HEK293T (cell line): ENCODE measurements around the gene WWOX.

Experiments
- CTCF ChIA-PET: fragments of 350-600 bp; formaldehyde crosslinking; extraction: SDS; loops from one replicate; lab custom pipeline; 2021; ENCODE audit warnings: antibody characterized with exemption, inconsistent platforms; lab: Yijun Ruan, JAX
- POLR2A ChIA-PET: fragments of 350-600 bp; formaldehyde crosslinking; extraction: SDS; loops from one replicate; lab custom pipeline; 2020; ENCODE audit warnings: antibody characterized with exemption, inconsistent platforms; lab: Yijun Ruan, JAX
- DNase-seq: peaks from one replicate; pipeline ENCODE4 v3.0.0; 2012; ENCODE audit warnings: mixed read lengths; ENCODE audit errors: extremely low spot score
- ARNT ChIP-seq: fragments of 450-650 bp; IDR thresholded peaks from 2 replicates; pipeline ENCODE4 v1.6.1; 2017; ENCODE audit warnings: mild to moderate bottlenecking
- BHLHE40 ChIP-seq: fragments of 450-650 bp; IDR thresholded peaks from 2 replicates; pipeline ENCODE4 v1.6.1; 2016; ENCODE audit warnings: mild to moderate bottlenecking, moderate library complexity, borderline replicate concordance
- CTBP1 ChIP-seq: fragments of 450-650 bp; IDR thresholded peaks from 2 replicates; pipeline ENCODE4 v1.6.1; 2016; ENCODE audit warnings: borderline replicate concordance
- ELF4 ChIP-seq: fragments of 450-650 bp; IDR thresholded peaks from 2 replicates; pipeline ENCODE4 v1.6.1; 2017; ENCODE audit warnings: antibody characterized with exemption
- FOXA1 ChIP-seq: fragments of 450-650 bp; IDR thresholded peaks from 2 replicates; pipeline ENCODE4 v1.6.1; 2016; ENCODE audit warnings: mild to moderate bottlenecking
- FOXK2 ChIP-seq: fragments of 450-650 bp; IDR thresholded peaks from 2 replicates; pipeline ENCODE4 v1.6.1; 2016; ENCODE audit warnings: mild to moderate bottlenecking
- FOXM1 ChIP-seq: fragments of 450-650 bp; IDR thresholded peaks from 2 replicates; pipeline ENCODE4 v1.6.1; 2017; ENCODE audit warnings: mild to moderate bottlenecking, borderline replicate concordance
- HDGF ChIP-seq: fragments of 450-650 bp; IDR thresholded peaks from 2 replicates; pipeline ENCODE4 v1.6.1; 2017; ENCODE audit warnings: antibody characterized with exemption, borderline replicate concordance
- L3MBTL2 ChIP-seq: fragments of 450-650 bp; conservative IDR thresholded peaks from 2 replicates; pipeline ENCODE4 v1.6.1; 2016; ENCODE audit warnings: mild to moderate bottlenecking
- LEF1 ChIP-seq: fragments of 450-650 bp; IDR thresholded peaks from 2 replicates; pipeline ENCODE4 v1.6.1; 2017; ENCODE audit warnings: mild to moderate bottlenecking, borderline replicate concordance
- NFRKB ChIP-seq: fragments of 450-650 bp; IDR thresholded peaks from 2 replicates; pipeline ENCODE4 v1.6.1; 2016; ENCODE audit warnings: mild to moderate bottlenecking, moderate library complexity
- SP1 ChIP-seq: fragments of 450-650 bp; IDR thresholded peaks from 2 replicates; pipeline ENCODE4 v1.6.1; 2017
- SUZ12 ChIP-seq: fragments of 450-650 bp; IDR thresholded peaks from 2 replicates; pipeline ENCODE4 v1.6.1; 2016; ENCODE audit warnings: mild to moderate bottlenecking
- TARDBP ChIP-seq: fragments of 450-650 bp; IDR thresholded peaks from 2 replicates; pipeline ENCODE4 v1.6.1; 2016
- ZNF384 ChIP-seq: fragments of 450-650 bp; IDR thresholded peaks from 2 replicates; pipeline ENCODE4 v1.6.1; 2016
- TF ChIP-seq, protein P1 (sequence below): fragments of 450-650 bp; IDR thresholded peaks from 2 replicates; pipeline ENCODE4 v1.6.1; 2016

WWOX gene

DNA sequence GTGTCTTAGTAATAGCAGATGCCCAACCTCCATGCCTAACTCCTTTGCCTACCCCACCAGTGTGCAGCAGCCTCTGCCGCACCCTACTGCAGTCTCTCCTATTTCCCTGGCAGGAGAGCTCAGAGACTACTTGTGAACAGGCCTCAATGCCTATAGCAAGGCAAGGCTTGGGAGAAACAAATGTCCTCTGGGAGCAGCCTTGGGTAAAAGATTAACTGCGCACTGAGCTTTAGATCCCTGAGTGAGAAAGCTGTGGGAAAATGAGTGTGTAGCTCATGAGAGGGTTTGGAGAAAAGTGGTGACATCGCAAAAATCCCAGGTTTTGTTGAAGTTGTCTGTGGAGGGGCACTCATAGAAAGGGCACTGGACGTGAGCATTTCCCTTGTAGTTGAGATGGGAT lies 335.8 kb downstream of the WWOX start:
- TF ChIP-seq ZNF384 (no peak), ARNT (no peak), ELF4 (no peak), CTBP1 (no peak), SP1 (no peak), TARDBP (no peak), L3MBTL2 (no peak), FOXA1 (no peak), FOXM1 (no peak), LEF1 (no peak), FOXK2 (no peak)
- TF ChIP-seq, protein P1, sequence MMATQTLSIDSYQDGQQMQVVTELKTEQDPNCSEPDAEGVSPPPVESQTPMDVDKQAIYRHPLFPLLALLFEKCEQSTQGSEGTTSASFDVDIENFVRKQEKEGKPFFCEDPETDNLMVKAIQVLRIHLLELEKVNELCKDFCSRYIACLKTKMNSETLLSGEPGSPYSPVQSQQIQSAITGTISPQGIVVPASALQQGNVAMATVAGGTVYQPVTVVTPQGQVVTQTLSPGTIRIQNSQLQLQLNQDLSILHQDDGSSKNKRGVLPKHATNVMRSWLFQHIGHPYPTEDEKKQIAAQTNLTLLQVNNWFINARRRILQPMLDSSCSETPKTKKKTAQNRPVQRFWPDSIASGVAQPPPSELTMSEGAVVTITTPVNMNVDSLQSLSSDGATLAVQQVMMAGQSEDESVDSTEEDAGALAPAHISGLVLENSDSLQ, result no peak
- DNase-seq, result no peak
- ChIA-PET POLR2A (interaction anchor here (1.1 kb wide), 1 partner anchor 9 kb away, joined by 3 read pairs; no protein-coding TSS in a partner anchor), CTCF (no interaction called here)

- TF ChIP-seq LEF1, result no peak
- no peak for DNase-seq
- POLR2A ChIA-PET, result interaction anchor here (1.1 kb wide), 1 partner anchor 10 kb away, joined by 3 read pairs; no protein-coding TSS in a partner anchor
- CTCF ChIA-PET, result interaction anchor here (0.5 kb wide), 1 partner anchor 669 kb away, joined by 4 read pairs; no protein-coding TSS in a partner anchor
Observed at GRCh38 chr16:78436023-78436422, 336.6 kb downstream of the WWOX start.

- CTCF ChIA-PET, result no interaction called here
- POLR2A ChIA-PET, result no interaction called here
- TF ChIP-seq FOXM1 (no peak), FOXA1 (no peak), TARDBP (no peak), HDGF (no peak), ARNT (no peak), SP1 (no peak), SUZ12 (no peak), NFRKB (no peak), ELF4 (no peak), LEF1 (no peak), FOXK2 (no peak), L3MBTL2 (no peak), ZNF384 (no peak), CTBP1 (no peak)
- TF ChIP-seq, protein P1, result no peak
- no peak for DNase-seq
Observed at GRCh38 chr16:78436846-78437245, 337.4 kb downstream of the WWOX start.

GRCh38 chr16:78437352-78437968 lies 338.0 kb downstream of the WWOX start:
- CTCF ChIA-PET, result interaction anchor here (0.7 kb wide), 2 partner anchors 103 to 1655 kb away, joined by 3 to 4 read pairs; no protein-coding TSS in a partner anchor
- DNase-seq, result peak; percentile 46

DNA sequence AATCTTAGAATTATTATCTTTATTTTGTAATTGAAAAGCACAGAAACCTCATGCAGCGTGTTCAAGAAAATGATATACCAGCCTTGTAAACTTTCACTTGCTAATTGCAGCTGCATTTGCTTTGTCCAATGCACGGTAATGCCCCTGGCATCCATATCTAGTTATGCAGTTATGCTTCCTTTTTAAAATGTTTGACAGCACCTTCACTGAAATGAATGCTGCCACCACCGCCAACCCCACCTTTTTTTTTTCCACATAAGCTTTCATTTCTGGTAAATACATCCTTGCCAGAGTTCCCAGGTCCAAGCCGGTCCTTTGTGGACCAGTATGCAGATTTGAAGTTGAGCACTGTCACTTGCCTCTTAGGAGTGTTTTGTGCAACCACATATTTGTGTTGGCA lies 338.8 kb downstream of the WWOX start:
- TF ChIP-seq LEF1, result no peak
- TF ChIP-seq FOXM1, result no peak
- TF ChIP-seq, protein P1, result no peak
- TF ChIP-seq FOXK2, result no peak
- no peak for TF ChIP-seq ARNT
- TF ChIP-seq ELF4, result no peak
- TF ChIP-seq SUZ12, result no peak
- TF ChIP-seq BHLHE40, result no peak
- no peak for TF ChIP-seq HDGF
- TF ChIP-seq NFRKB, result no peak
- TF ChIP-seq CTBP1, result no peak
- TF ChIP-seq SP1, result no peak
- no peak for TF ChIP-seq TARDBP
- no peak for TF ChIP-seq ZNF384
- no peak for TF ChIP-seq FOXA1
- TF ChIP-seq L3MBTL2, result no peak
- ChIA-PET CTCF (no interaction called here), POLR2A (no interaction called here)
- no peak for DNase-seq

More at GRCh38 chr16:78437352-78437968, 338.0 kb downstream of the WWOX start:
- POLR2A ChIA-PET, result no interaction called here
- TF ChIP-seq CTBP1 (no peak), L3MBTL2 (no peak), LEF1 (no peak), SUZ12 (no peak), TARDBP (no peak), NFRKB (no peak), BHLHE40 (no peak), FOXM1 (no peak), SP1 (no peak), ELF4 (no peak), HDGF (no peak)
- TF ChIP-seq, protein P1, result no peak

- CTCF ChIA-PET, result no interaction called here
- POLR2A ChIA-PET, result no interaction called here
- no peak for TF ChIP-seq NFRKB
- TF ChIP-seq FOXM1, result no peak
- TF ChIP-seq ZNF384, result no peak
- TF ChIP-seq SUZ12, result no peak
- no peak for TF ChIP-seq FOXK2
- no peak for TF ChIP-seq SP1
- TF ChIP-seq L3MBTL2, result no peak
- TF ChIP-seq BHLHE40, result no peak
- no peak for TF ChIP-seq ARNT
- DNase-seq, result no peak
Observed at GRCh38 chr16:78438632-78439031, 339.2 kb downstream of the WWOX start.
